ENCODE data around the gene NID1. TPM values are rescaled to one million over a fixed set of nuclear protein-coding genes. Genes with fewer than 3 reads are reported as not detected.

NID1 gene
- total and polyA plus RNA-seq, 2 of the 4 experiments (the other 2 are of a cell fraction) = 21.9 to 83.3 TPM

DNA sequence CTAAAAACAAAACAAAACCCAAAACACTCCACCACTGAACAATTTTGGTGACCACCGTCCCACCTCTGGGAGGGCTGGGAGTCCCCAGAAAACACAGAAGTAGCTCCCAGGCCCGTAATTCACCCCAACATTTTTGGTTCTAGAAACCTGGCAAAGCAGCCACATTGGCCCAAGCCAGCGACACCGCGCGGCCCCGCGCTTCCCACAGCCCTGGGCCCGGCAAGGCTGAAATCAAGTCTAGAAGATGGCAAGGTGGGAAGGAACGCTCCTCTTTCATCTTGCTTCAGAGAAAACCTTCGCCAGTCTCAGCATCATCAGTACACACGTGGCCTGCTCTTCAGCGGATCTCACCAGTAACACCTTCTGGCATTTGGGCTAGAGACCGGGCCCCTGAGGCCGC is 35.9 kb upstream of the NID1 start:
- Histone ChIP-seq H4K8ac (ENCODE audit: low read depth in 2 of 2, low read length in 2 of 2) (no peak overlapping the region), H2AK5ac (ENCODE audit: low read depth, low read length) (no peak overlapping the region), H2BK120ac (ENCODE audit: low read depth, low read length) (no peak overlapping the region), H3K9me1 (ENCODE audit: insufficient read depth, low read length) (no peaks in the 10 kb centered on the region), H3K4me3 (ENCODE audit: insufficient read depth, low read depth, low read length) (no peak overlapping the region), H3K23ac (ENCODE audit: low read depth, low read length) (no peak overlapping the region), H3K27me3 (ENCODE audit: control insufficient read depth, insufficient read depth, low read length) (peaks cover 7% of the 10 kb centered on the region), H3K36me3 (ENCODE audit: control insufficient read depth, insufficient read depth, low read length) (no peaks in the 10 kb centered on the region), H2AFZ (replicated peaks; ENCODE audit: low read length, poor library complexity) (no peak overlapping the region), H2AK9ac (replicated peaks; ENCODE audit: low read depth, low read length, poor library complexity) (no peak overlapping the region), H2BK5ac (ENCODE audit: low read depth, low read length, poor library complexity, severe bottlenecking) (no peak overlapping the region), H4K20me1 (ENCODE audit: insufficient read depth, low read length) (peaks cover 3% of the 10 kb centered on the region; the same call in 1 of the 2 replicates), H2BK15ac (ENCODE audit: low read depth, low read length) (no peak overlapping the region), H3K4me1 (ENCODE audit: control insufficient read depth, insufficient read depth, low read length) (peaks cover 2% of the 10 kb centered on the region; the same call in 1 of the 2 replicates), H3K9me3 (ENCODE audit: control insufficient read depth, insufficient read depth, low read length) (peaks cover 6% of the 10 kb centered on the region), H3K4ac (ENCODE audit: low read depth, low read length) (no peak overlapping the region), H3K27ac (ENCODE audit: insufficient read depth, low read length) (no peak overlapping the region), H3K9ac (ENCODE audit: low read depth, low read length) (no peak overlapping the region), H3K79me1 (ENCODE audit: low read depth in 1 of 2, low read length in 2 of 2) (no peaks in the 10 kb centered on the region), H4K91ac (ENCODE audit: insufficient read depth, low read depth, low read length) (no peak overlapping the region), H3K4me2 (ENCODE audit: low read depth, low read length) (no peak overlapping the region), H3K18ac (ENCODE audit: low read depth, low read length) (no peak overlapping the region), H3K56ac (ENCODE audit: extremely low read depth, insufficient read depth, low read length) (no peak overlapping the region), H2BK20ac (ENCODE audit: low read depth, low read length) (no peak overlapping the region), H4K5ac (ENCODE audit: low read depth, low read length) (no peak overlapping the region), H3K14ac (replicated peaks; ENCODE audit: low read depth, low read length) (no peak overlapping the region)
- ChIA-PET POLR2A (ENCODE audit: unreplicated experiment) (no interaction called here), CTCF (no interaction called here)
- DNase-seq (no peak), ATAC-seq (ENCODE audit: low read depth) (no peak)
- WGBS, 2 experiments (ENCODE audit: extremely low coverage in 2 of 2, insufficient read length in 1 of 2) = 100% methylated on average over 2 of the region's 15 CpGs; no CpG with 5 or more reads in 1 of the 2 experiments
- BruUV-seq (replicated peaks) = no TSS peak
- intact Hi-C loops (cut with micrococcal nuclease) = loop anchor here (5.0 to 10.0 kb wide), 2 partner anchors 1284 to 1707 kb away; no protein-coding TSS in a partner anchor
- TF ChIP-seq, protein P1, sequence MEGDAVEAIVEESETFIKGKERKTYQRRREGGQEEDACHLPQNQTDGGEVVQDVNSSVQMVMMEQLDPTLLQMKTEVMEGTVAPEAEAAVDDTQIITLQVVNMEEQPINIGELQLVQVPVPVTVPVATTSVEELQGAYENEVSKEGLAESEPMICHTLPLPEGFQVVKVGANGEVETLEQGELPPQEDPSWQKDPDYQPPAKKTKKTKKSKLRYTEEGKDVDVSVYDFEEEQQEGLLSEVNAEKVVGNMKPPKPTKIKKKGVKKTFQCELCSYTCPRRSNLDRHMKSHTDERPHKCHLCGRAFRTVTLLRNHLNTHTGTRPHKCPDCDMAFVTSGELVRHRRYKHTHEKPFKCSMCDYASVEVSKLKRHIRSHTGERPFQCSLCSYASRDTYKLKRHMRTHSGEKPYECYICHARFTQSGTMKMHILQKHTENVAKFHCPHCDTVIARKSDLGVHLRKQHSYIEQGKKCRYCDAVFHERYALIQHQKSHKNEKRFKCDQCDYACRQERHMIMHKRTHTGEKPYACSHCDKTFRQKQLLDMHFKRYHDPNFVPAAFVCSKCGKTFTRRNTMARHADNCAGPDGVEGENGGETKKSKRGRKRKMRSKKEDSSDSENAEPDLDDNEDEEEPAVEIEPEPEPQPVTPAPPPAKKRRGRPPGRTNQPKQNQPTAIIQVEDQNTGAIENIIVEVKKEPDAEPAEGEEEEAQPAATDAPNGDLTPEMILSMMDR (conservative IDR thresholded peaks at IDR 0.05; ENCODE audit: low read depth, low read length) = no peak
- TF ChIP-seq MAZ (IDR thresholded peaks at IDR 0.05; ENCODE audit: borderline replicate concordance, low read depth, low read length) = no peak
- no peak for TF ChIP-seq NFE2L2 (IDR thresholded peaks at IDR 0.05; ENCODE audit: low read depth, low read length)
- TF ChIP-seq, protein P2, sequence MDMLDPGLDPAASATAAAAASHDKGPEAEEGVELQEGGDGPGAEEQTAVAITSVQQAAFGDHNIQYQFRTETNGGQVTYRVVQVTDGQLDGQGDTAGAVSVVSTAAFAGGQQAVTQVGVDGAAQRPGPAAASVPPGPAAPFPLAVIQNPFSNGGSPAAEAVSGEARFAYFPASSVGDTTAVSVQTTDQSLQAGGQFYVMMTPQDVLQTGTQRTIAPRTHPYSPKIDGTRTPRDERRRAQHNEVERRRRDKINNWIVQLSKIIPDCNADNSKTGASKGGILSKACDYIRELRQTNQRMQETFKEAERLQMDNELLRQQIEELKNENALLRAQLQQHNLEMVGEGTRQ (IDR thresholded peaks at IDR 0.05; ENCODE audit: low read depth, low read length) = no peak
- no peak for TF ChIP-seq CHD1 (IDR thresholded peaks at IDR 0.05; ENCODE audit: low read depth, low read length)
- no peak for TF ChIP-seq RAD21 (IDR thresholded peaks at IDR 0.05; ENCODE audit: low read length)
- TF ChIP-seq MAFK (IDR thresholded peaks at IDR 0.05; ENCODE audit: low read depth, low read length) = no peak
- no peak for TF ChIP-seq POLR2A (IDR thresholded peaks at IDR 0.05; ENCODE audit: low read depth, low read length)
- TF ChIP-seq, protein P3, sequence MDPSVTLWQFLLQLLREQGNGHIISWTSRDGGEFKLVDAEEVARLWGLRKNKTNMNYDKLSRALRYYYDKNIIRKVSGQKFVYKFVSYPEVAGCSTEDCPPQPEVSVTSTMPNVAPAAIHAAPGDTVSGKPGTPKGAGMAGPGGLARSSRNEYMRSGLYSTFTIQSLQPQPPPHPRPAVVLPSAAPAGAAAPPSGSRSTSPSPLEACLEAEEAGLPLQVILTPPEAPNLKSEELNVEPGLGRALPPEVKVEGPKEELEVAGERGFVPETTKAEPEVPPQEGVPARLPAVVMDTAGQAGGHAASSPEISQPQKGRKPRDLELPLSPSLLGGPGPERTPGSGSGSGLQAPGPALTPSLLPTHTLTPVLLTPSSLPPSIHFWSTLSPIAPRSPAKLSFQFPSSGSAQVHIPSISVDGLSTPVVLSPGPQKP (IDR thresholded peaks at IDR 0.05; ENCODE audit: borderline replicate concordance, low read depth, low read length) = no peak
- TF ChIP-seq FOS (IDR thresholded peaks at IDR 0.05; ENCODE audit: low read depth, low read length) = no peak
- TF ChIP-seq RFX5 (IDR thresholded peaks at IDR 0.05; ENCODE audit: low read depth, low read length) = no peak
- no peak for TF ChIP-seq CEBPB (IDR thresholded peaks at IDR 0.05; ENCODE audit: low read depth, low read length)
- TF ChIP-seq MXI1 (IDR thresholded peaks at IDR 0.05; ENCODE audit: borderline replicate concordance, low read depth, low read length) = no peak
- in situ Hi-C loops (cut with MboI; ENCODE audit: low sequenced_read_pairs) = loop anchor here (10.0 to 25.0 kb wide), 2 partner anchors 1287 to 1464 kb away; no protein-coding TSS in a partner anchor
- dilution Hi-C loops (cut with HindIII; ENCODE audit: low sequenced_read_pairs, unreplicated experiment) = no loop called here
